ENCODE measurements around the gene SIK2.

- TF ChIP-seq, protein P1, sequence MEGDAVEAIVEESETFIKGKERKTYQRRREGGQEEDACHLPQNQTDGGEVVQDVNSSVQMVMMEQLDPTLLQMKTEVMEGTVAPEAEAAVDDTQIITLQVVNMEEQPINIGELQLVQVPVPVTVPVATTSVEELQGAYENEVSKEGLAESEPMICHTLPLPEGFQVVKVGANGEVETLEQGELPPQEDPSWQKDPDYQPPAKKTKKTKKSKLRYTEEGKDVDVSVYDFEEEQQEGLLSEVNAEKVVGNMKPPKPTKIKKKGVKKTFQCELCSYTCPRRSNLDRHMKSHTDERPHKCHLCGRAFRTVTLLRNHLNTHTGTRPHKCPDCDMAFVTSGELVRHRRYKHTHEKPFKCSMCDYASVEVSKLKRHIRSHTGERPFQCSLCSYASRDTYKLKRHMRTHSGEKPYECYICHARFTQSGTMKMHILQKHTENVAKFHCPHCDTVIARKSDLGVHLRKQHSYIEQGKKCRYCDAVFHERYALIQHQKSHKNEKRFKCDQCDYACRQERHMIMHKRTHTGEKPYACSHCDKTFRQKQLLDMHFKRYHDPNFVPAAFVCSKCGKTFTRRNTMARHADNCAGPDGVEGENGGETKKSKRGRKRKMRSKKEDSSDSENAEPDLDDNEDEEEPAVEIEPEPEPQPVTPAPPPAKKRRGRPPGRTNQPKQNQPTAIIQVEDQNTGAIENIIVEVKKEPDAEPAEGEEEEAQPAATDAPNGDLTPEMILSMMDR (IDR thresholded peaks at IDR 0.05 in 8 of 11, conservative IDR thresholded peaks at IDR 0.05 in 3 of 11): no peak
- TF ChIP-seq POLR2AphosphoS5 (IDR thresholded peaks at IDR 0.05): no peak
- no peak for TF ChIP-seq POLR2A (IDR thresholded peaks at IDR 0.05)
Measured at GRCh38 chr11:111715142-111715816, 113.0 kb downstream of the SIK2 start.

All from spleen (tissue), 7 donors.